ENCODE measurements around the gene PDZD8. TPM values are rescaled to one million over a fixed set of nuclear protein-coding genes. Genes with fewer than 3 reads are reported as not detected.

Gene PDZD8
- polyA plus RNA-seq, 1 experiment, result 33.2 TPM

- Histone ChIP-seq H3K9me3 (ENCODE audit: control insufficient read depth, insufficient read depth, low read length) (no peaks in the 10 kb centered on the region), H3K27me3 (ENCODE audit: control insufficient read depth, insufficient read depth, low read length) (no peaks in the 10 kb centered on the region), H3K27ac (ENCODE audit: low read depth, low read length) (no peak overlapping the region), H3K4me3 (ENCODE audit: low read depth, low read length) (no peak overlapping the region)
- ChIA-PET POLR2A (no interaction called here), CTCF (interaction anchor here (2.7 kb wide), 1 partner anchor 15 kb away, joined by 14 read pairs; no protein-coding TSS in a partner anchor)
- TF ChIP-seq CTCF (IDR thresholded peaks at IDR 0.05; ENCODE audit: low read depth, low read length), result no peak
- DNase-seq (ENCODE audit: low read depth, low spot score), result no peak
Observed at GRCh38 chr10:117334926-117335325, 40.3 kb downstream of the PDZD8 start.

- no peak for DNase-seq (ENCODE audit: low read depth, low spot score)
- ChIA-PET POLR2A (no interaction called here), CTCF (interaction anchor here (2.7 kb wide), 1 partner anchor 14 kb away, joined by 14 read pairs; no protein-coding TSS in a partner anchor)
- Histone ChIP-seq H3K27ac (ENCODE audit: low read depth, low read length) (no peak overlapping the region), H3K9me3 (ENCODE audit: control insufficient read depth, insufficient read depth, low read length) (no peaks in the 10 kb centered on the region), H3K27me3 (ENCODE audit: control insufficient read depth, insufficient read depth, low read length) (no peaks in the 10 kb centered on the region), H3K4me3 (ENCODE audit: low read depth, low read length) (no peak overlapping the region)
- TF ChIP-seq CTCF (IDR thresholded peaks at IDR 0.05; ENCODE audit: low read depth, low read length), result no peak
Observed at GRCh38 chr10:117334066-117334465, 41.2 kb downstream of the PDZD8 start.

GRCh38 chr10:117327262-117327661, 48.0 kb downstream of the PDZD8 start:
- H3K9me3 ChIP-seq (ENCODE audit: control insufficient read depth, insufficient read depth, low read length), result no peaks in the 10 kb centered on the region
- no peak for DNase-seq (ENCODE audit: low read depth, low spot score)
- POLR2A ChIA-PET, result no interaction called here
- no peak overlapping the region for H3K4me3 ChIP-seq (ENCODE audit: low read depth, low read length)
- H3K27me3 ChIP-seq (ENCODE audit: control insufficient read depth, insufficient read depth, low read length), result no peaks in the 10 kb centered on the region
- H3K27ac ChIP-seq (ENCODE audit: low read depth, low read length), result no peak overlapping the region
- no peak for TF ChIP-seq CTCF (IDR thresholded peaks at IDR 0.05; ENCODE audit: low read depth, low read length)
- CTCF ChIA-PET, result interaction anchor here (1.0 to 3.9 kb wide), 4 partner anchors 8 to 170 kb away, joined by 3 to 30 read pairs (median 6); no protein-coding TSS in a partner anchor

GRCh38 chr10:117324367-117324766, 50.9 kb downstream of the PDZD8 start:
- no peaks in the 10 kb centered on the region for H3K27me3 ChIP-seq (ENCODE audit: control insufficient read depth, insufficient read depth, low read length)
- no peaks in the 10 kb centered on the region for H3K9me3 ChIP-seq (ENCODE audit: control insufficient read depth, insufficient read depth, low read length)
- no peak overlapping the region for H3K4me3 ChIP-seq (ENCODE audit: low read depth, low read length)
- POLR2A ChIA-PET, result no interaction called here
- no peak for TF ChIP-seq CTCF (IDR thresholded peaks at IDR 0.05; ENCODE audit: low read depth, low read length)
- CTCF ChIA-PET, result interaction anchor here (0.6 to 0.8 kb wide), 3 partner anchors 23 to 107 kb away, joined by 3 to 6 read pairs (median 3); no protein-coding TSS in a partner anchor
- no peak overlapping the region for H3K27ac ChIP-seq (ENCODE audit: low read depth, low read length)
- DNase-seq (ENCODE audit: low read depth, low spot score), result no peak

- ChIA-PET CTCF (interaction anchor here (0.9 to 2.6 kb wide), 4 partner anchors 28 to 105 kb away, joined by 3 to 25 read pairs (median 4); no protein-coding TSS in a partner anchor), POLR2A (no interaction called here)
- no peaks in the 10 kb centered on the region for H3K27me3 ChIP-seq (ENCODE audit: control insufficient read depth, insufficient read depth, low read length)
- H3K9me3 ChIP-seq (ENCODE audit: control insufficient read depth, insufficient read depth, low read length), result no peaks in the 10 kb centered on the region
- H3K27ac ChIP-seq (ENCODE audit: low read depth, low read length), result no peak overlapping the region
- DNase-seq (ENCODE audit: low read depth, low spot score), result no peak
- no peak for TF ChIP-seq CTCF (IDR thresholded peaks at IDR 0.05; ENCODE audit: low read depth, low read length)
- H3K4me3 ChIP-seq (ENCODE audit: low read depth, low read length), result no peak overlapping the region
Observed at GRCh38 chr10:117322260-117322659, 53.0 kb downstream of the PDZD8 start.
